LNCaP clone FGC (cell line): ENCODE results near the gene SLAIN2.
A peak's percentile ranks its signal among the peaks of the same experiment; 100 is the strongest.
"Not testable (repeated sequence)": the region's sequence is repeated elsewhere in the genome, so short reads cannot be mapped to it uniquely, and the experiment has no call there.

Source experiments
- DNase-seq: peaks from one replicate; pipeline ENCODE4 v3.0.0-alpha.2; 2011; ENCODE audit warnings: low read depth
- H3K4me3 ChIP-seq: 2 replicates; pipeline ENCODE4 v1.5.1; 2011; ENCODE audit warnings: mild to moderate bottlenecking, low read depth, low read length, control low read depth
- CTCF ChIP-seq: IDR thresholded peaks from 2 replicates; pipeline ENCODE4 v1.5.1; 2012; ENCODE audit warnings: mild to moderate bottlenecking; ENCODE audit not compliant: control insufficient read depth, insufficient read depth; ENCODE audit errors: extremely low read depth

Gene SLAIN2

GRCh38 chr4:48305508-48305907 lies 35.8 kb upstream of the SLAIN2 start:
- DNase-seq: no peak
- no peak for TF ChIP-seq CTCF
- H3K4me3 ChIP-seq: no peak overlapping the region

- no peak overlapping the region for H3K4me3 ChIP-seq
- DNase-seq: no peak
Observed at GRCh38 chr4:48307528-48307927, 33.8 kb upstream of the SLAIN2 start.

GRCh38 chr4:48308901-48309300 lies 32.4 kb upstream of the SLAIN2 start:
- no peak for DNase-seq
- H3K4me3 ChIP-seq: no peak overlapping the region
- no peak for TF ChIP-seq CTCF

More at GRCh38 chr4:48307528-48307927, 33.8 kb upstream of the SLAIN2 start:
- TF ChIP-seq CTCF: no peak

GRCh38 chr4:48311896-48312295 lies 29.4 kb upstream of the SLAIN2 start:
- DNase-seq: no peak
- no peak overlapping the region for H3K4me3 ChIP-seq
- no peak for TF ChIP-seq CTCF

- DNase-seq, H3K4me3 ChIP-seq: not testable (repeated sequence)
Observed at GRCh38 chr4:48314746-48315145, 26.6 kb upstream of the SLAIN2 start.

GRCh38 chr4:48315728-48316630 lies 25.4 kb upstream of the SLAIN2 start:
- DNase-seq: peak; percentile 41
- H3K4me3 ChIP-seq: no peak overlapping the region
- TF ChIP-seq CTCF: peak; percentile 86

GRCh38 chr4:48321312-48321711 lies 20.0 kb upstream of the SLAIN2 start:
- no peak for DNase-seq
- TF ChIP-seq CTCF: no peak
- no peak overlapping the region for H3K4me3 ChIP-seq
